HCT116 (cell line): ENCODE measurements around the gene MAML1. TPM values are rescaled to one million over a fixed set of nuclear protein-coding genes. Genes with fewer than 3 reads are reported as not detected.

Experiments
- ATAC-seq: fragments of 200-7000 bp; cut with Tn5 transposase; 2 replicates; pipeline ENCODE4 v1.9.1; 2020; ENCODE audit warnings: mild to moderate bottlenecking, moderate library complexity
- BruUV-seq: library from RNA; stranded (reverse); fragments of 400-500 nt; replicated peaks from 2 replicates; lab custom pipeline; 2021; lab: Mats Ljungman, UMichigan
- CTCF ChIA-PET: fragments of 300-600 bp; sonication (Branson Sonifier 250); formaldehyde crosslinking; loops from one replicate; lab custom pipeline; 2021; ENCODE audit warnings: antibody characterized with exemption; lab: Charles Lee
- POLR2A ChIA-PET: fragments of 300-600, 350-600 bp; sonication (Branson Sonifier 250); formaldehyde crosslinking; loops from one replicate; lab custom pipeline; 2021; ENCODE audit warnings: antibody characterized with exemption; lab: Charles Lee
- RAD21 ChIA-PET, 2 experiments: fragments of 300-600 bp; sonication (Branson Sonifier 250); formaldehyde crosslinking; loops; one replicate each; lab custom pipeline; 2023; ENCODE audit warnings: low total read pairs in 2 of 2; ENCODE audit not compliant: uncharacterized antibody in 2 of 2, unreplicated experiment in 2 of 2, low non-redundant PET in 1 of 2; lab: Charles Lee
- DNase-seq: peaks from one replicate; pipeline ENCODE4 v3.0.0-alpha.2; 2010; ENCODE audit warnings: low read depth, low spot score
- H2AFZ ChIP-seq: fragments of 200-600 bp; shearing (Covaris generic), sonication (generic); 2 replicates; pipeline ENCODE4 v1.6.1; 2017; ENCODE audit warnings: low read depth, mixed run types, mixed read lengths, antibody characterized with exemption, low read length; ENCODE audit not compliant: poor library complexity, severe bottlenecking
- H3K27ac ChIP-seq: 2 replicates; pipeline ENCODE4 v1.5.1; 2012; ENCODE audit warnings: low read depth, low read length
- H3K27me3 ChIP-seq: fragments of 200-600 bp; sonication (generic); 2 replicates; pipeline ENCODE4 v1.6.1; 2016; ENCODE audit warnings: mixed run types, low read length, mixed read lengths; ENCODE audit not compliant: insufficient read depth
- H3K36me3 ChIP-seq, 2 experiments: fragments of 200-500 bp in 1 of 2; fragments of 200-600 bp in 1 of 2; sonication (Bioruptor generic) in 1 of 2; sonication (generic) in 1 of 2; 2 replicates each; pipeline versions ENCODE4 v1.5.1 to v1.6.1; 2014 to 2016; ENCODE audit warnings: low read length in 2 of 2, inconsistent platforms in 1 of 2, mixed read lengths in 1 of 2, mixed run types in 1 of 2; ENCODE audit not compliant: insufficient read depth in 2 of 2, control insufficient read depth in 1 of 2
- H3K4me1 ChIP-seq, 2 experiments: fragments of 200-600 bp in 1 of 2; sonication (generic) in 1 of 2; 2 replicates each; pipeline versions ENCODE4 v1.5.1 to v1.6.1; 2012 to 2017; ENCODE audit warnings: low read length in 2 of 2, inconsistent platforms in 1 of 2, mild to moderate bottlenecking in 1 of 2, mixed read lengths in 1 of 2, mixed run types in 1 of 2, moderate library complexity in 1 of 2; ENCODE audit not compliant: insufficient read depth in 2 of 2, control insufficient read depth in 1 of 2
- H3K4me2 ChIP-seq: fragments of 200-600 bp; sonication (generic); 2 replicates; pipeline ENCODE4 v1.6.1; 2017; ENCODE audit warnings: mixed run types, low read length, mixed read lengths
- H3K4me3 ChIP-seq, 2 experiments: fragments of 200-600 bp in 1 of 2; sonication (generic) in 1 of 2; replicated peaks in 1 of 2; 2 replicates each; pipeline ENCODE4 v1.5.1; 2011 to 2016; ENCODE audit warnings: low read length in 2 of 2, control low read depth in 1 of 2, low read depth in 1 of 2, mild to moderate bottlenecking in 1 of 2, mixed read lengths in 1 of 2, mixed run types in 1 of 2
- H3K79me2 ChIP-seq: fragments of 200-600 bp; sonication (generic); 2 replicates; pipeline ENCODE4 v1.6.1; 2017; ENCODE audit warnings: mild to moderate bottlenecking, mixed run types, low read length, moderate library complexity, mixed read lengths; ENCODE audit not compliant: insufficient read depth
- H3K9ac ChIP-seq: fragments of 200-600 bp; sonication (generic); 2 replicates; pipeline ENCODE4 v1.6.1; 2016; ENCODE audit warnings: low read length, mixed read lengths
- H3K9me2 ChIP-seq: fragments of 200-600 bp; sonication (generic), shearing (Covaris generic); 2 replicates; pipeline ENCODE4 v1.6.1; 2017; ENCODE audit warnings: mixed run types, mild to moderate bottlenecking, moderate library complexity; ENCODE audit not compliant: insufficient read depth
- H3K9me3 ChIP-seq, 2 experiments: fragments of 200-500 bp in 1 of 2; fragments of 200-600 bp in 1 of 2; sonication (Bioruptor generic) in 1 of 2; sonication (generic) in 1 of 2; 2 replicates each; pipeline ENCODE4 v1.6.1; 2014 to 2017; ENCODE audit warnings: low read length in 2 of 2, mixed read lengths in 2 of 2, inconsistent platforms in 1 of 2, low read depth in 1 of 2, mild to moderate bottlenecking in 1 of 2, mixed run types in 1 of 2, moderate library complexity in 1 of 2; ENCODE audit not compliant: control insufficient read depth in 1 of 2, insufficient read depth in 1 of 2
- H4K20me1 ChIP-seq: fragments of 200-600 bp; sonication (generic), shearing (Covaris generic); 2 replicates; pipeline ENCODE4 v1.6.1; 2017; ENCODE audit warnings: mixed run types, mild to moderate bottlenecking, moderate library complexity; ENCODE audit not compliant: insufficient read depth
- ATF3 ChIP-seq: IDR thresholded peaks from 2 replicates; pipeline ENCODE4 v1.6.1; 2012
- EZH2 ChIP-seq: fragments of 200-600 bp; sonication (generic); IDR thresholded peaks from 2 replicates; pipeline ENCODE4 v1.6.1; 2017; ENCODE audit warnings: antibody characterized with exemption, mixed run types
- FOSL1 ChIP-seq: IDR thresholded peaks from 2 replicates; pipeline ENCODE4 v1.6.1; 2012; ENCODE audit warnings: low read depth
- JUND ChIP-seq: IDR thresholded peaks from 2 replicates; pipeline ENCODE4 v1.6.1; 2012
- MAX ChIP-seq: IDR thresholded peaks from 2 replicates; pipeline ENCODE4 v1.6.1; 2012
- POLR2A ChIP-seq: IDR thresholded peaks from 2 replicates; pipeline ENCODE4 v1.7.0; 2011; ENCODE audit warnings: borderline replicate concordance; ENCODE audit not compliant: insufficient read depth, insufficient read length; ENCODE audit errors: extremely low read depth
- SRF ChIP-seq: IDR thresholded peaks from 2 replicates; pipeline ENCODE4 v1.6.1; 2012; ENCODE audit warnings: low read depth
- ZBTB33 ChIP-seq: IDR thresholded peaks from 2 replicates; pipeline ENCODE4 v1.6.1; 2011; ENCODE audit warnings: mild to moderate bottlenecking, low read length, moderate library complexity; ENCODE audit not compliant: insufficient replicate concordance; ENCODE audit errors: extremely low read depth
- ZNF274 ChIP-seq: fragments of 200-500 bp; sonication (Bioruptor generic); IDR thresholded peaks from 2 replicates; pipeline ENCODE4 v1.6.1; 2014; ENCODE audit warnings: mild to moderate bottlenecking, low read depth, low read length, inconsistent platforms
- intact Hi-C: fragments of 100-400 bp; cut with micrococcal nuclease; formaldehyde crosslinking; loops from 2 replicates; pipeline ENCODE4 v1.10.0; 2022
- total RNA-seq: library from RNA; stranded (reverse); gene quantifications from one replicate; pipeline ENCODE4 v1.2.1, GENCODE V29; 2021; ENCODE audit not compliant: unreplicated experiment

Gene MAML1
- total RNA-seq, 1 experiment from 2014 or later = 29.5 TPM

- Histone ChIP-seq H3K9me3 (no peaks in the 10 kb centered on the region), H3K9ac (no peak overlapping the region)
- BruUV-seq = no TSS peak
- TF ChIP-seq ZNF274 = no peak
- TF ChIP-seq FOSL1 = no peak
- TF ChIP-seq ZBTB33 = no peak
- no peak for TF ChIP-seq EZH2
- TF ChIP-seq ATF3 = no peak
- TF ChIP-seq SRF = no peak
- TF ChIP-seq POLR2A = no peak
- no peak for TF ChIP-seq MAX
- TF ChIP-seq JUND = no peak
- TF ChIP-seq, all 23 proteins: peak for 0
- Histone ChIP-seq H3K79me2 (peaks cover 72% of the 10 kb centered on the region), H3K4me1 (no peaks in the 10 kb centered on the region), H3K27me3 (no peaks in the 10 kb centered on the region), H4K20me1 (no peaks in the 10 kb centered on the region), H3K9me2 (no peaks in the 10 kb centered on the region), H3K36me3 (peaks cover 77 to 82% of the 10 kb centered on the region in 2 experiments), H2AFZ (no peak overlapping the region), H3K4me2 (no peak overlapping the region), H3K4me3 (no peak overlapping the region), H3K27ac (no peak overlapping the region)
- DNase-seq (no peak), ATAC-seq (no peak)
- ChIA-PET CTCF (no interaction called here), RAD21 (no interaction called here), POLR2A (no interaction called here)
- intact Hi-C loops = no loop called here
Measured at GRCh38 chr5:179724163-179724562, 8.5 kb upstream of the MAML1 start.
